Measurements from ENCODE around the gene KDM4B. TPM values are rescaled to one million over a fixed set of nuclear protein-coding genes. Genes with fewer than 3 reads are reported as not detected.

KDM4B gene
- polyA plus RNA-seq, 1 of the 3 experiments (the other 2 are of a cell fraction) = 12.2 TPM

GRCh38 chr19:5017235-5017634 is 48.3 kb downstream of the KDM4B start:
- Histone ChIP-seq H3K9ac (no peak overlapping the region), H3K79me2 (ENCODE audit: insufficient read depth) (peaks cover 60% of the 10 kb centered on the region), H3K4me2 (no peak overlapping the region), H4K20me1 (ENCODE audit: insufficient read depth) (peaks cover 62% of the 10 kb centered on the region), H3K36me3 (replicated peaks in 1 of 2; ENCODE audit: control insufficient read depth in 1 of 2, insufficient read depth in 2 of 2, low read length in 1 of 2) (peaks cover 4 to 6% of the 10 kb centered on the region in 2 experiments), H2AFZ (ENCODE audit: low read depth) (no peak overlapping the region), H3K4me1 (ENCODE audit: control insufficient read depth in 1 of 2, insufficient read depth in 2 of 2, low read depth in 1 of 2, low read length in 1 of 2) (no peaks in the 10 kb centered on the region; a peak in 1 of 4 replicates), H3K9me2 (no peaks in the 10 kb centered on the region), H3K4me3 (ENCODE audit: low read depth in 2 of 2, low read length in 1 of 2) (no peak overlapping the region), H3K27me3 (ENCODE audit: insufficient read depth) (no peaks in the 10 kb centered on the region), H3K9me3 (no peaks in the 10 kb centered on the region), H3F3A (replicated peaks; ENCODE audit: insufficient read depth) (peaks cover 4% of the 10 kb centered on the region), H3K27ac (ENCODE audit: low read depth in 2 of 2, low read length in 1 of 2) (no peak overlapping the region)
- TF ChIP-seq YY1 (IDR thresholded peaks at IDR 0.05; ENCODE audit: low read depth) (no peak), MXI1 (IDR thresholded peaks at IDR 0.05; ENCODE audit: low read depth, low read length) (no peak), GABPA (IDR thresholded peaks at IDR 0.05; ENCODE audit: low read depth) (no peak), ELF1 (IDR thresholded peaks at IDR 0.05) (no peak), EP300 (IDR thresholded peaks at IDR 0.05; ENCODE audit: borderline replicate concordance in 1 of 2, low read depth in 1 of 2, low read length in 1 of 2) (no peak), SIN3A (IDR thresholded peaks at IDR 0.05; ENCODE audit: borderline replicate concordance, low read depth, low read length) (no peak), MEF2A (IDR thresholded peaks at IDR 0.05; ENCODE audit: borderline replicate concordance, low read depth) (no peak)
- DNase-seq = no peak
- ChIA-PET POLR2A (no interaction called here), CTCF (interaction anchor here (1.2 to 5.1 kb wide), 2 partner anchors 9 to 14 kb away, joined by 3 to 46 read pairs; no protein-coding TSS in a partner anchor)
- WGBS (ENCODE audit: low lambda C conversion rate) = 100% methylated on average over 2 of the region's 5 CpGs

GRCh38 chr19:5018224-5019015 is 49.5 kb downstream of the KDM4B start:
- Histone ChIP-seq H3K27me3 (ENCODE audit: insufficient read depth) (no peaks in the 10 kb centered on the region), H3K79me2 (ENCODE audit: insufficient read depth) (peaks cover 60% of the 10 kb centered on the region), H3K4me1 (ENCODE audit: control insufficient read depth in 1 of 2, insufficient read depth in 2 of 2, low read depth in 1 of 2, low read length in 1 of 2) (peaks cover 0 to 3% of the 10 kb centered on the region in 2 experiments; a peak in 1 of 4 replicates), H4K20me1 (ENCODE audit: insufficient read depth) (peaks cover 61% of the 10 kb centered on the region), H3K9me3 (no peaks in the 10 kb centered on the region), H3K36me3 (replicated peaks in 1 of 2; ENCODE audit: control insufficient read depth in 1 of 2, insufficient read depth in 2 of 2, low read length in 1 of 2) (peaks cover 4 to 6% of the 10 kb centered on the region in 2 experiments), H3K4me3 (ENCODE audit: low read depth in 2 of 2, low read length in 1 of 2) (no peak overlapping the region), H3K4me2 (no peak overlapping the region; the same call in 1 of the 2 replicates), H3K9me2 (no peaks in the 10 kb centered on the region), H3F3A (replicated peaks; ENCODE audit: insufficient read depth) (peaks cover 4% of the 10 kb centered on the region), H3K27ac (ENCODE audit: low read depth in 2 of 2, low read length in 1 of 2) (no peak overlapping the region), H2AFZ (ENCODE audit: low read depth) (no peak overlapping the region), H3K9ac (no peak overlapping the region)
- 90% methylated on average over 11 of the region's 16 CpGs for WGBS (ENCODE audit: low lambda C conversion rate)
- ChIA-PET CTCF (interaction anchor here (5.1 kb wide), 1 partner anchor 13 kb away, joined by 46 read pairs; no protein-coding TSS in a partner anchor), POLR2A (no interaction called here)
- no peak for DNase-seq
- no peak for TF ChIP-seq CTCF (IDR thresholded peaks at IDR 0.05)
- TF ChIP-seq REST (IDR thresholded peaks at IDR 0.05; ENCODE audit: low read depth, low read length) = no peak
- TF ChIP-seq MEF2A (IDR thresholded peaks at IDR 0.05; ENCODE audit: borderline replicate concordance, low read depth) = no peak
- no peak for TF ChIP-seq IRF3 (IDR thresholded peaks at IDR 0.05; ENCODE audit: low read depth, low read length)
- no peak for TF ChIP-seq SIN3A (IDR thresholded peaks at IDR 0.05; ENCODE audit: borderline replicate concordance, low read depth, low read length)
- no peak for TF ChIP-seq SMC3 (IDR thresholded peaks at IDR 0.05; ENCODE audit: low read depth, low read length)
- no peak for TF ChIP-seq MXI1 (IDR thresholded peaks at IDR 0.05; ENCODE audit: low read depth, low read length)
- TF ChIP-seq YY1 (IDR thresholded peaks at IDR 0.05; ENCODE audit: low read depth) = no peak
- TF ChIP-seq EZH2phosphoT487 (IDR thresholded peaks at IDR 0.05; ENCODE audit: borderline replicate concordance, low read depth) = no peak
- TF ChIP-seq POLR2AphosphoS5 (IDR thresholded peaks at IDR 0.05; ENCODE audit: low read depth, low read length) = no peak
- TF ChIP-seq NRF1 (IDR thresholded peaks at IDR 0.05; ENCODE audit: low read depth, low read length) = no peak
- no peak for TF ChIP-seq GABPA (IDR thresholded peaks at IDR 0.05; ENCODE audit: low read depth)
- no peak for TF ChIP-seq ZBTB33 (IDR thresholded peaks at IDR 0.05; ENCODE audit: borderline replicate concordance, low read depth)
- no peak for TF ChIP-seq RFX5 (IDR thresholded peaks at IDR 0.05; ENCODE audit: low read length)
